Neural cell (in vitro differentiated cells): ENCODE results near the gene MS4A15. TPM values are rescaled to one million over a fixed set of nuclear protein-coding genes. Genes with fewer than 3 reads are reported as not detected.

Experiments used
- H2AFZ ChIP-seq: fragments of 200-600, 300-800 bp; sonication (generic), shearing (Covaris generic); 2 replicates; pipeline ENCODE4 v1.6.0; 2014; ENCODE audit warnings: low read depth, mild to moderate bottlenecking, antibody characterized with exemption, low read length, moderate library complexity
- H3F3A ChIP-seq: fragments of 200-600 bp; shearing (Covaris generic); 2 replicates; pipeline ENCODE4 v1.6.1; 2016; ENCODE audit warnings: mild to moderate bottlenecking, moderate library complexity, mixed read lengths, antibody characterized with exemption, low read length; ENCODE audit not compliant: insufficient read depth, poor library complexity, severe bottlenecking
- H3K27ac ChIP-seq: fragments of 200-600, 300-800 bp; sonication (generic), shearing (Covaris generic); 2 replicates; pipeline ENCODE4 v1.5.1; 2014; ENCODE audit warnings: mild to moderate bottlenecking, low read length, moderate library complexity
- H3K27me3 ChIP-seq: fragments of 300-800, 200-600 bp; sonication (generic), shearing (Covaris generic); 2 replicates; pipeline ENCODE4 v1.6.0; 2014; ENCODE audit warnings: mild to moderate bottlenecking, low read depth, low read length, moderate library complexity; ENCODE audit not compliant: insufficient read depth
- H3K36me3 ChIP-seq: fragments of 300-800, 200-600 bp; sonication (generic), shearing (Covaris generic); 2 replicates; pipeline ENCODE4 v1.5.1; 2014; ENCODE audit warnings: mild to moderate bottlenecking, antibody characterized with exemption, low read length, moderate library complexity; ENCODE audit not compliant: insufficient read depth
- H3K4me2 ChIP-seq: fragments of 300-800, 200-600 bp; sonication (generic), shearing (Covaris generic); 2 replicates; pipeline ENCODE4 v1.6.0; 2014; ENCODE audit warnings: mild to moderate bottlenecking, low read length
- H3K4me3 ChIP-seq: fragments of 300-800, 200-600 bp; sonication (generic), shearing (Covaris generic); 2 replicates; pipeline ENCODE4 v1.5.1; 2014; ENCODE audit warnings: mild to moderate bottlenecking, low read length, moderate library complexity
- H3K79me2 ChIP-seq: fragments of 200-600 bp; shearing (Covaris generic); replicated peaks from 2 replicates; pipeline ENCODE4 v1.6.0; 2014; ENCODE audit warnings: mild to moderate bottlenecking, low read length, moderate library complexity; ENCODE audit not compliant: insufficient read depth
- H3K9ac ChIP-seq: fragments of 300-800, 200-600 bp; sonication (generic), shearing (Covaris generic); 2 replicates; pipeline ENCODE4 v1.6.1; 2016; ENCODE audit warnings: mild to moderate bottlenecking, low read length, mixed read lengths
- H3K9me2 ChIP-seq: fragments of 200-600 bp; shearing (Covaris generic); 2 replicates; pipeline ENCODE4 v1.6.1; 2016; ENCODE audit warnings: mild to moderate bottlenecking, low read length, mixed read lengths; ENCODE audit not compliant: insufficient read depth
- H3K9me3 ChIP-seq: fragments of 200-600, 300-800 bp; sonication (generic), shearing (Covaris generic); 2 replicates; pipeline ENCODE4 v1.6.1; 2016; ENCODE audit warnings: mild to moderate bottlenecking, mixed run types, low read length, moderate library complexity, mixed read lengths
- H4K20me1 ChIP-seq: fragments of 200-600 bp; shearing (Covaris generic); 2 replicates; pipeline ENCODE4 v1.6.1; 2016; ENCODE audit warnings: mild to moderate bottlenecking, mixed run types; ENCODE audit not compliant: insufficient read depth
- CTCF ChIP-seq: fragments of 450-650 bp; IDR thresholded peaks from 2 replicates; pipeline ENCODE4 v1.5.1; 2014; ENCODE audit warnings: antibody characterized with exemption, mild to moderate bottlenecking, moderate library complexity; ENCODE audit not compliant: poor library complexity, severe bottlenecking
- EP300 ChIP-seq: fragments of 450-650 bp; conservative IDR thresholded peaks from 2 replicates; pipeline ENCODE4 v1.6.1; 2014; ENCODE audit warnings: antibody characterized with exemption, mild to moderate bottlenecking, moderate library complexity; ENCODE audit not compliant: poor library complexity, severe bottlenecking
- EZH2 ChIP-seq: fragments of 200-600, 300-800 bp; shearing (Covaris generic), sonication (generic); IDR thresholded peaks from 2 replicates; pipeline ENCODE4 v1.6.1; 2014; ENCODE audit warnings: antibody characterized with exemption, low read length, borderline replicate concordance, mild to moderate bottlenecking; ENCODE audit not compliant: insufficient read depth, poor library complexity, severe bottlenecking
- MXI1 ChIP-seq: fragments of 450-650 bp; conservative IDR thresholded peaks from 2 replicates; pipeline ENCODE4 v1.6.1; 2014; ENCODE audit warnings: antibody characterized with exemption, mild to moderate bottlenecking; ENCODE audit not compliant: poor library complexity, severe bottlenecking
- POLR2AphosphoS5 ChIP-seq: IDR thresholded peaks from 2 replicates; pipeline ENCODE4 v1.6.1; 2012
- RAD21 ChIP-seq: fragments of 450-650 bp; conservative IDR thresholded peaks from 2 replicates; pipeline ENCODE4 v1.6.1; 2014; ENCODE audit warnings: antibody characterized with exemption, mild to moderate bottlenecking, moderate library complexity
- REST ChIP-seq: IDR thresholded peaks from 2 replicates; pipeline ENCODE4 v1.6.1; 2012; ENCODE audit warnings: borderline replicate concordance
- SMC3 ChIP-seq: fragments of 450-650 bp; conservative IDR thresholded peaks from 2 replicates; pipeline ENCODE4 v1.6.1; 2014; ENCODE audit warnings: antibody characterized with exemption, mild to moderate bottlenecking, moderate library complexity; ENCODE audit not compliant: poor library complexity
- TAF1 ChIP-seq: IDR thresholded peaks from 2 replicates; pipeline ENCODE4 v1.6.1; 2012; ENCODE audit warnings: low read depth
- polyA plus RNA-seq: library from polyadenylated mRNA; depleted of rRNA; stranded (reverse); fragments of >200 nt; gene quantifications from 2 replicates; pipeline ENCODE4 v1.2.3, GENCODE V29; 2014

The MS4A15 gene
- polyA plus RNA-seq, 1 donor from 2014 or later, result not detected

GRCh38 chr11:60748225-60748624 lies 8.4 kb upstream of the MS4A15 start:
- TF ChIP-seq MXI1, result no peak
- TF ChIP-seq TAF1, result no peak
- no peak for TF ChIP-seq EP300
- no peak for TF ChIP-seq POLR2AphosphoS5
- TF ChIP-seq EZH2, result no peak
- no peak for TF ChIP-seq RAD21
- no peak for TF ChIP-seq CTCF
- no peak for TF ChIP-seq REST
- no peak for TF ChIP-seq SMC3
- Histone ChIP-seq H3K36me3 (no peaks in the 10 kb centered on the region), H3K9me3 (no peaks in the 10 kb centered on the region), H3K27ac (no peak overlapping the region), H3K9ac (no peak overlapping the region), H3K9me2 (no peaks in the 10 kb centered on the region), H3K4me2 (no peak overlapping the region), H3K79me2 (no peaks in the 10 kb centered on the region), H3K4me3 (no peak overlapping the region), H3F3A (no peaks in the 10 kb centered on the region), H2AFZ (no peak overlapping the region), H4K20me1 (no peaks in the 10 kb centered on the region), H3K27me3 (no peaks in the 10 kb centered on the region)

- H3K36me3 ChIP-seq, result no peaks in the 10 kb centered on the region
- no peak for TF ChIP-seq EZH2
- no peak for TF ChIP-seq EP300
- TF ChIP-seq TAF1, result no peak
- TF ChIP-seq REST, result no peak
- TF ChIP-seq RAD21, result no peak
- TF ChIP-seq MXI1, result no peak
- no peak for TF ChIP-seq POLR2AphosphoS5
- no peak for TF ChIP-seq CTCF
- H3K9me2 ChIP-seq, result no peaks in the 10 kb centered on the region
- no peak overlapping the region for H3K27ac ChIP-seq
- no peak overlapping the region for H3K4me2 ChIP-seq
- no peak overlapping the region for H3K4me3 ChIP-seq
- H3F3A ChIP-seq, result no peaks in the 10 kb centered on the region
- no peaks in the 10 kb centered on the region for H3K9me3 ChIP-seq
- no peaks in the 10 kb centered on the region for H3K79me2 ChIP-seq
- no peaks in the 10 kb centered on the region for H3K27me3 ChIP-seq
- H4K20me1 ChIP-seq, result no peaks in the 10 kb centered on the region
- H3K9ac ChIP-seq, result no peak overlapping the region
- no peak overlapping the region for H2AFZ ChIP-seq
Observed at GRCh38 chr11:60748821-60749220, 7.8 kb upstream of the MS4A15 start.
